Amniotic epithelial cell (primary cell): ENCODE data around the gene AGAP2.
"Not testable (repeated sequence)": the region's sequence is repeated elsewhere in the genome, so short reads cannot be mapped to it uniquely, and the experiment has no call there.

Experiments used
- DNase-seq: peaks from one replicate; pipeline ENCODE4 v3.0.0-alpha.2; 2010; ENCODE audit warnings: low read depth

Gene AGAP2

GRCh38 chr12:57694459-57695019, 44.0 kb downstream of the AGAP2 start:
- DNase-seq, result no peak

DNA sequence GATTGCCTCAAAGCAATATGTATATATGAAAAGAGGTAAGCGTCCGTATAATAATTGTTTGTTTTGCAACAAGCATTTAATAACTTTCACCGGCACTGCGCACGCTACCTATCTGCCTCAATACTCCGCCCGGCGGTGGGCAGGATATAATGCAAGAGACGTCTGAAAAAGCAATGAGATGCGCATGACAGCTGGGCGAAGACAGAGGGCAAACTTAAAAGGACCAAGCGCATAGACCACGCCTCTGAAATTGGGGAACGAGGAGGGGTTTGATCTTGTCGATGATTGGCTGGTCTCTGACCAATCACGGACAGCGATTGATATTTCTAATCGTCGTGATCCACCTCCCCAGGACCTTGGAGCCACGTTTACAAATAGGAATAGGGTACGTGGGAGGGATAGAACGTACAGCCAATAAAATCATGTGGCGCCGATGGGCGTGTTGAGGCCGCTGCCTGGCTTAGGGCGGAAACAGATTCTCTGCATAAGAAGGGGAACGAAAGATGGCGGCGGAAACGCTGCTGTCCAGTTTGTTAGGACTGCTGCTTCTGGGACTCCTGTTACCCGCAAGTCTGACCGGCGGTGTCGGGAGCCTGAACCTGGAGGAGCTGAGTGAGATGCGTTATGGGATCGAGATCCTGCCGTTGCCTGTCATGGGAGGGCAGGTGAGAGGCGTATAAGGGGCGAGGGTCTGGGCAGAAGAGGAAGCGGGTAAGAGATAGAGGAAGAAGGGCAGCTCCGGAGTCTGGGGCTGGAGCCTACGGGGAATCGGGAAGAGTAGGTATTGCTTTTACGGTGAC, 44.7 kb downstream of the AGAP2 start, which contains the start of gene OS9:
Gene OS9, plus strand, starts transcription at position 474 of the 800 bp plus-strand sequence. Its CDS starts 30 bp downstream, at position 504.
- peak; percentile 100 for DNase-seq

GRCh38 chr12:57693317-57693658, 45.3 kb downstream of the AGAP2 start:
- DNase-seq, result no peak

DNA sequence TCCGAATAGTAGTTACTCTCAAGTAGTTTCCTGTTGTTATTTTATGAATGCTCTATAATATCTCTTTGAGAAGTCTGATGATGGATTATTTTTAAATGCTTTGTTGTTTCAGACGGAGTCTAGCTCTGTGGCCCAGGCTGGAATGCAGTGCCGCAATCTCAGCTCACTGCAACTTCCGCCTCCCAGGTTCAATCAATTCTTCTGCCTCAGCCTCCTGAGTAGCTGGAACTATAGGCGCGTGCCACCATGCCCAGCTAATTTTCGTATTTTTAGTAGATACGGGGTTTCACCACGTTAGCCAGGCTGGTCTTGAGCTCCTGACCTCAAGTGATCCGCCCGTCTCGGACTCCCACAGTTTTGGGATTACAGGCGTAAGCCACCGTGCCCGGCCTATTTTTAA, 46.0 kb downstream of the AGAP2 start:
- DNase-seq, result no peak

- DNase-seq, result no peak
These were observed 49.6 kb downstream of the AGAP2 start for GRCh38 chr12:57688931-57689330.

GRCh38 chr12:57687862-57688261, 50.7 kb downstream of the AGAP2 start:
- DNase-seq, result no peak

- no peak for DNase-seq
These were observed 58.8 kb downstream of the AGAP2 start for GRCh38 chr12:57679697-57680096.

GRCh38 chr12:57677947-57678346, 60.6 kb downstream of the AGAP2 start:
- not testable (repeated sequence) for DNase-seq

DNA sequence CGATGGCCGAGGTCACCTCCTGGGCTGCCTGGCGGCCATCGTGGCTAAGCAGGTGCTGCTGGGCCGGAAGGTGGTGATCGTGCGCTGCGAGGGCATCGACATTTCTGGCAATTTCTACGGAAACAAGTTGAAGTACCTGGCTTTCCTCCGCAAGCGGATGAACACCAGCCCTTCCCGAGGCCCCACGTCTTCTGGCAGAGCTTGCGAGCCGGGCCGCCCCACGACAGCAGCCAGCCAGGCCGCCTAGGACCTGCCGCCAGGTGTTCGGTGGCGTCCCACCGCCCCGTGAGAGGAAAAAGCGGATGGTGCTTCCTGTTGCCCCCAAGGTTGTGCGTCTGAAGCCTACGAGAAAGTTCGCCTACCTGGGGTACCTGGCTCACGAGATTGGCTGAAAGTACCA, 63.9 kb downstream of the AGAP2 start:
- no peak for DNase-seq
